Heart left ventricle (tissue), 13 donors: Measurements from ENCODE around the gene GRHPR.

Experiments
- CTCF ChIP-seq, 12 donors: fragments of 200-600 bp; sonication (generic) in 4 of 12; IDR thresholded peaks; one replicate each; pipeline versions ENCODE4 v1.5.0 to v1.8.0; 2018 to 2022; ENCODE audit warnings: antibody characterized with exemption in 12 of 12, mild to moderate bottlenecking in 5 of 12
- POLR2A ChIP-seq, 2 donors: fragments of 450-650 bp; IDR thresholded peaks; one replicate each; pipeline ENCODE4 v1.6.1; 2017; ENCODE audit warnings: antibody characterized with exemption in 2 of 2, mild to moderate bottlenecking in 2 of 2, moderate library complexity in 2 of 2
- donor health status: ischemic (EF 13 %, LVEDD 7.1; RV severe dilation, severe dysfunction).
- donor health status: DM: no; HTN: yes; CAD: no.
- donor health status: DM: no; HTN: no; CAD: no.
- donor health status: ischemic (EF 25% LVEDD 6.9; RV normal size, moderate dysfunction).
- donor health status: ischemic (EF 25% LVEDD 5.7; RV mildly dilated, moderate dysfunction).
- donor health status: ischemic (EF 35%, LVEDD 5.7; RV mildly dilated, moderate dysfunction).
- donor health status: nonischemic (EF 11% LVEDD 7.7; RV severe dilation, severe dysfunction).
- donor health status: DM: yes; HTN: yes; CAD: no.
- donor health status: PGD.
- donor health status: ischemic (EF 29% LVEDD 5.4; RV normal size, mild dysfunction).
- donor health status: nonischemic (EF 23%, LVEDD 6.1; RV moderate dilation, normal function).

GRCh38 chr9:37385286-37385685 lies 37.2 kb upstream of the GRHPR start:
- TF ChIP-seq CTCF (IDR thresholded peaks at IDR 0.05) (no peak), POLR2A (IDR thresholded peaks at IDR 0.05) (no peak)
